HepG2 (cell line): Measurements from ENCODE around the gene TOM1L2. TPM values are rescaled to one million over a fixed set of nuclear protein-coding genes. Genes with fewer than 3 reads are reported as not detected.

ENCODE experiments used
- AHDC1 ChIP-seq: sonication (generic); formaldehyde crosslinking; IDR thresholded peaks from 2 replicates; pipeline ENCODE4 v1.5.1; 2020; ENCODE audit warnings: mild to moderate bottlenecking, missing genetic modification reagents, borderline replicate concordance
- ARID5B ChIP-seq: IDR thresholded peaks from 2 replicates; pipeline ENCODE4 v1.4.0; 2020; ENCODE audit warnings: mild to moderate bottlenecking, missing genetic modification reagents
- KAT8 ChIP-seq: IDR thresholded peaks from 2 replicates; pipeline ENCODE4 v1.6.1; 2016; ENCODE audit warnings: missing genetic modification reagents, missing compliant biosample characterization
- POLR2AphosphoS2 ChIP-seq: IDR thresholded peaks from 2 replicates; pipeline ENCODE4 v1.6.1; 2011; ENCODE audit warnings: low read depth, low read length, improper control_type of control experiment
- RBFOX2 ChIP-seq: fragments of 200-400 bp; formaldehyde crosslinking; IDR thresholded peaks from 2 replicates; pipeline ENCODE4 v1.6.1; 2017; ENCODE audit warnings: low read depth, mild to moderate bottlenecking, low read length
- SKI ChIP-seq: fragments of 450-650 bp; IDR thresholded peaks from one replicate; pipeline ENCODE4 v1.6.1; 2018; ENCODE audit warnings: mild to moderate bottlenecking; ENCODE audit not compliant: partially characterized antibody
- SMAD1 ChIP-seq: sonication (generic); formaldehyde crosslinking; IDR thresholded peaks from 2 replicates; pipeline ENCODE4 v1.4.0; 2020; ENCODE audit warnings: missing genetic modification reagents, low read depth, mild to moderate bottlenecking, borderline replicate concordance
- STAT6 ChIP-seq: sonication (generic); formaldehyde crosslinking; IDR thresholded peaks from 2 replicates; pipeline ENCODE4 v1.4.0; 2020; ENCODE audit warnings: missing genetic modification reagents, mild to moderate bottlenecking, borderline replicate concordance
- TAF15 ChIP-seq: fragments of 200-400 bp; formaldehyde crosslinking; IDR thresholded peaks from one replicate; pipeline ENCODE4 v1.6.1; 2018; ENCODE audit warnings: mild to moderate bottlenecking, low read depth, low read length; ENCODE audit not compliant: poor library complexity, severe bottlenecking
- ZBTB46 ChIP-seq: sonication (generic); formaldehyde crosslinking; IDR thresholded peaks from 2 replicates; pipeline ENCODE4 v1.4.0; 2020; ENCODE audit warnings: mild to moderate bottlenecking, missing genetic modification reagents, borderline replicate concordance
- ZNF143 ChIP-seq: sonication (generic); formaldehyde crosslinking; IDR thresholded peaks from 2 replicates; pipeline ENCODE4 v1.4.0; 2020; ENCODE audit warnings: missing genetic modification reagents
- ZNF276 ChIP-seq: sonication (generic); formaldehyde crosslinking; IDR thresholded peaks from 2 replicates; pipeline ENCODE4 v1.4.0; 2020; ENCODE audit warnings: mild to moderate bottlenecking, low read depth, missing genetic modification reagents
- ZNF672 ChIP-seq: sonication (generic); formaldehyde crosslinking; IDR thresholded peaks from 2 replicates; pipeline ENCODE4 v1.8.1; 2022; ENCODE audit warnings: missing genetic modification reagents
- polyA plus RNA-seq, 8 experiments: library from polyadenylated mRNA; depleted of rRNA in 3 of 8; stranded (reverse) in 7 of 8; unstranded in 1 of 8; fragments of >200 nt; fragmentation: Illumina TruSeq in 4 of 8; extraction: Trizol in 4 of 8; gene quantifications; 2 replicates each; pipeline versions ENCODE4 v1.2.1 to v1.2.3, GENCODE V29; 2011 to 2016; ENCODE audit warnings: low read depth in 4 of 8, missing spikeins in 1 of 8, mixed read lengths in 1 of 8; ENCODE audit not compliant: insufficient read depth in 1 of 8
- total RNA-seq, 5 experiments: library from RNA; depleted of rRNA; stranded (reverse); fragments of >200 nt; fragmentation: Illumina TruSeq; extraction: Trizol; gene quantifications; 2 replicates each; pipeline ENCODE4 v1.2.3, GENCODE V29; 2016; ENCODE audit warnings: low read depth in 1 of 5

The TOM1L2 gene
- total and polyA plus RNA-seq, 2 of the 13 experiments (the other 11 are each of a cell fraction or from before 2014, with no cell fraction given): 4.7 to 7.4 TPM

GRCh38 chr17:17837380-17837821 is 134.8 kb downstream of the TOM1L2 start (continued):
- TF ChIP-seq ZNF276 (CRISPR knock-in tag): no peak
- TF ChIP-seq STAT6 (CRISPR knock-in tag): no peak
- TF ChIP-seq KAT8 (CRISPR knock-in tag): no peak
- no peak for TF ChIP-seq ZNF672 (CRISPR knock-in tag)
- no peak for TF ChIP-seq SKI
- TF ChIP-seq ZNF143 (CRISPR knock-in tag): no peak
- no peak; the same call in 1 of the 2 replicates for TF ChIP-seq POLR2AphosphoS2
- no peak for TF ChIP-seq TAF15
- TF ChIP-seq SMAD1 (CRISPR knock-in tag): no peak
- TF ChIP-seq ARID5B (CRISPR knock-in tag): 0 out of 2 replicates have a peak, but pooled peaks have one; percentile 1
- no peak for TF ChIP-seq ZBTB46 (CRISPR knock-in tag)
- TF ChIP-seq AHDC1: no peak
- no peak for TF ChIP-seq RBFOX2
